Memory B cell (primary cell): ENCODE measurements around the gene APOH.
"Not testable (repeated sequence)": the region's sequence is repeated elsewhere in the genome, so short reads cannot be mapped to it uniquely, and the experiment has no call there.

Source experiments
- ATAC-seq: fragments of 150-1000 bp; cut with Tn5 transposase; 2 replicates; pipeline ENCODE4 v1.10.0; 2021; ENCODE audit warnings: low read depth, mild to moderate bottlenecking, moderate library complexity
- DNase-seq, 2 donors: peaks; one replicate each; pipeline ENCODE4 v3.0.0; 2022; ENCODE audit warnings: low spot score in 2 of 2
- H3K27ac Mint-ChIP-seq: one replicate; pipeline ENCODE4 v1.8.0; 2022; ENCODE audit warnings: mild to moderate bottlenecking, moderate library complexity, mixed read lengths
- H3K27me3 Mint-ChIP-seq: one replicate; pipeline ENCODE4 v1.8.0; 2022; ENCODE audit warnings: mixed read lengths
- H3K36me3 Mint-ChIP-seq: one replicate; pipeline ENCODE4 v1.8.0; 2022; ENCODE audit warnings: mild to moderate bottlenecking, mixed read lengths
- H3K4me1 Mint-ChIP-seq: one replicate; pipeline ENCODE4 v1.8.0; 2022; ENCODE audit warnings: mixed read lengths
- H3K4me3 Mint-ChIP-seq: one replicate; pipeline ENCODE4 v1.8.0; 2022; ENCODE audit warnings: mild to moderate bottlenecking, moderate library complexity, mixed read lengths
- H3K9me3 Mint-ChIP-seq: one replicate; pipeline ENCODE4 v1.8.0; 2022; ENCODE audit warnings: mixed read lengths

Gene APOH

DNA sequence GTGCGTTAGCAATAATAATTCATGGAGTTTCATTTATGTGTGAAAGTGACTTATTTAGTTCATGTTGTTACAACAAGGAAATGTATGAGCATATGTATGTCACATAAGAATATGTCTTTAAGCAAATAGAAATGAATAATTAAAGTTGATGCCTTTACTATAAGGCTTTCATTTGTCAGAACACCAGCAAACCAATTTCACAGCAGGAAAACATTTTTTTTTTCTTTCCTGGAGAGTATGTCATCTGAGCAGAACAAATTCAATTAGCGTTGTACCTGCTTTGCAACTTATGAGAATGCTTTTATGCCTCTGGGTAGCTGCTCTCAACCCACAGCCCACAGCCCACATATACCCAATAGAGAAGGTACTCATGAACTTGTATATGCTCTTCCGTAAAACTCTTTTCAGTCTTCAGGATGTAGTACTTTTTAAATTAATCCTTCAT, 26.3 kb upstream of the APOH start:
- H3K4me3 Mint-ChIP-seq: no peak overlapping the region
- no peaks in the 10 kb centered on the region for H3K4me1 Mint-ChIP-seq
- ATAC-seq (no peak), DNase-seq (no peak)
- H3K27ac Mint-ChIP-seq: no peak overlapping the region
- no peaks in the 10 kb centered on the region for H3K27me3 Mint-ChIP-seq
- H3K9me3 Mint-ChIP-seq: no peaks in the 10 kb centered on the region
- no peaks in the 10 kb centered on the region for H3K36me3 Mint-ChIP-seq

- no peak overlapping the region for H3K4me3 Mint-ChIP-seq
- H3K27me3 Mint-ChIP-seq: no peaks in the 10 kb centered on the region
- no peak overlapping the region for H3K27ac Mint-ChIP-seq
- ATAC-seq (peak; percentile 56), DNase-seq (peak in 1 of 2 donors; percentile 7)
- no peaks in the 10 kb centered on the region for H3K9me3 Mint-ChIP-seq
- no peaks in the 10 kb centered on the region for H3K4me1 Mint-ChIP-seq
- H3K36me3 Mint-ChIP-seq: no peaks in the 10 kb centered on the region
Measured at GRCh38 chr17:66255112-66255511, 25.9 kb upstream of the APOH start.

- not testable (repeated sequence) for H3K4me3 Mint-ChIP-seq, H3K36me3 Mint-ChIP-seq, H3K4me1 Mint-ChIP-seq, ATAC-seq, H3K9me3 Mint-ChIP-seq, H3K27me3 Mint-ChIP-seq, H3K27ac Mint-ChIP-seq, DNase-seq
Measured at GRCh38 chr17:66253458-66253857, 24.2 kb upstream of the APOH start.

DNA sequence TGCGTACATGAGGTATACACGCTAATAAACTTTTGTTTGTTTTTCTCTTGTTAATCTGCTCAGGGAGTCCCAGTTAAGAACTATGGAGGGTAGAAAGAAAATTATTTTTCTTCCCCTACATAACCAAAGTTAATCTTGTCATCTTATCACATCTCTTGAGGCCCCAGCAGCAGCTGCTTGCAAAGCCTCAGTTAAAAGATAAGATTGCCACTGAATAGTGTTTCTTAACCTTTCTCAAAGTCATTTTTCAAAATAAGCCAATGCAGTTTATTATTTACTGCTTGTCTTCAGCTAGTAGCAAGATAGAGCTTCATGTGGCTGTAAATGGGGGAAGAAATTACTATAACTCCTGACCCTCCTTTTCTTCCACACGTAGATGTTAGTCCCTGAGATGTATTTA, 21.5 kb upstream of the APOH start:
- Mint-ChIP-seq H3K36me3 (no peaks in the 10 kb centered on the region), H3K27me3 (no peaks in the 10 kb centered on the region), H3K9me3 (no peaks in the 10 kb centered on the region), H3K27ac (no peak overlapping the region), H3K4me1 (peaks cover 2% of the 10 kb centered on the region), H3K4me3 (no peak overlapping the region)
- no peak for DNase-seq
- no peak for ATAC-seq

DNA sequence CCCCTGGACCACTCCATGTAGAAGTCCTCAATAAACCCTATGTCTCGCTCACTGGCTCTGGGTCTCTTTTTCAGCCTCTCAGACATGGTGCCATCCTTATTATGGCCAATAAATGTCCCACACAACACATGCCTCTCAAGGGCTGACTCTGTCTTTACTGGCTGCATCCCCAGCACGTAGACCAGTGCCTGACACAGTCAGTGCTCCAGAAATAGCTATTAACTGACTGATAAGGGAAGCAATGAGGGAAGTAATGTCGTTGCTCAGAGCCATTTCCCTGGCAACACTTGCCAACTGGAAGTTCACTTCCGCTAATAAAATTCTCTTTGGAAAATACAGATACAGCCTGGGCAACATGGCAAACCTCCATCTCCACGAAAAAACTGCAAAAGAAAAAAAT, 19.1 kb upstream of the APOH start:
- Mint-ChIP-seq H3K27me3 (no peaks in the 10 kb centered on the region), H3K36me3 (no peaks in the 10 kb centered on the region), H3K4me3 (no peak overlapping the region), H3K4me1 (peaks cover 2% of the 10 kb centered on the region), H3K27ac (no peak overlapping the region), H3K9me3 (no peaks in the 10 kb centered on the region)
- DNase-seq: no peak
- no peak for ATAC-seq

- Mint-ChIP-seq H3K27ac (peak overlapping the region; percentile 31), H3K27me3 (peaks cover 2% of the 10 kb centered on the region), H3K4me1 (peaks cover 2% of the 10 kb centered on the region), H3K9me3 (no peaks in the 10 kb centered on the region), H3K4me3 (no peak overlapping the region), H3K36me3 (no peaks in the 10 kb centered on the region)
- no peak for ATAC-seq
- no peak for DNase-seq
Measured at GRCh38 chr17:66241839-66242238, 12.6 kb upstream of the APOH start.

DNA sequence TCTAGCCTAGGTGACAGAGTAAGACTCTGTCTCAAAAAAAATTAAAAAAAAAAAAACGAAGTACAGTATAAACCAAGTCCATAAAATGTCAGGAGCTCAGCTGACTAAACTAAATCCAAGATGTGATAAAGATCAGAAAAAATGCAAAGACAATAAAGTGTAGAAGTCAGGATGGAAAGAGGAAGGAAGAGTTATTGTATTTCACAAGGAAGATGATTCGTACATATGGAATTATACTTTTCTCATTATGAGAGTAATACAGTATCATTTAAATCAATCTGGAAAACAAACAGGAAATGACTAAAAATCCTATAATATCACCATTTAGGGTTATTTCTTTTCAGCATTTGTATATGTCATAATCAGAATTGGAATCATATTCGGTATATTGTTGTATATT, 11.4 kb upstream of the APOH start:
- H3K4me1 Mint-ChIP-seq: no peaks in the 10 kb centered on the region
- H3K27me3 Mint-ChIP-seq: peaks cover 2% of the 10 kb centered on the region
- no peak for DNase-seq
- ATAC-seq: no peak
- no peaks in the 10 kb centered on the region for H3K36me3 Mint-ChIP-seq
- H3K27ac Mint-ChIP-seq: no peak overlapping the region
- no peaks in the 10 kb centered on the region for H3K9me3 Mint-ChIP-seq
- no peak overlapping the region for H3K4me3 Mint-ChIP-seq

DNA sequence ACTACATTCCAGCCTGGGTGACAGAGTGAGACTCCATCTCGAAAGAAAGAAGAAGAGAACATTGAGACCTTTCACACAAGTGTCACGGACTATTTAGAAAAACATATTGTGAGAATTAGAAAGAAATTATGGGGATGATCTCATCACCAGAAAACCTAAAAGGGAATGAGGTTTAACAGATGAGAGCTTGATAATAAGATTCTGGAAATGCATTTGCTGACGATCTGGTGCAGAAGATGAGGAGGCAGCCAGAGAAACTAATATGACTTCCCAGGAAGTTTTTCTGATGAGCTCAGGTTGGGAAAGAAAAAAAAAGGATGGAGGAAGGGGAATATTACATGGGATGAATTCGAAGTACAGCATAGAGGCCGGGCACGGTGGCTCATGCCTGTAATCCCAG, 10.8 kb upstream of the APOH start:
- no peaks in the 10 kb centered on the region for H3K4me1 Mint-ChIP-seq
- ATAC-seq (no peak), DNase-seq (no peak)
- no peaks in the 10 kb centered on the region for H3K36me3 Mint-ChIP-seq
- H3K9me3 Mint-ChIP-seq: no peaks in the 10 kb centered on the region
- no peak overlapping the region for H3K27ac Mint-ChIP-seq
- no peak overlapping the region for H3K4me3 Mint-ChIP-seq
- H3K27me3 Mint-ChIP-seq: peaks cover 2% of the 10 kb centered on the region

DNA sequence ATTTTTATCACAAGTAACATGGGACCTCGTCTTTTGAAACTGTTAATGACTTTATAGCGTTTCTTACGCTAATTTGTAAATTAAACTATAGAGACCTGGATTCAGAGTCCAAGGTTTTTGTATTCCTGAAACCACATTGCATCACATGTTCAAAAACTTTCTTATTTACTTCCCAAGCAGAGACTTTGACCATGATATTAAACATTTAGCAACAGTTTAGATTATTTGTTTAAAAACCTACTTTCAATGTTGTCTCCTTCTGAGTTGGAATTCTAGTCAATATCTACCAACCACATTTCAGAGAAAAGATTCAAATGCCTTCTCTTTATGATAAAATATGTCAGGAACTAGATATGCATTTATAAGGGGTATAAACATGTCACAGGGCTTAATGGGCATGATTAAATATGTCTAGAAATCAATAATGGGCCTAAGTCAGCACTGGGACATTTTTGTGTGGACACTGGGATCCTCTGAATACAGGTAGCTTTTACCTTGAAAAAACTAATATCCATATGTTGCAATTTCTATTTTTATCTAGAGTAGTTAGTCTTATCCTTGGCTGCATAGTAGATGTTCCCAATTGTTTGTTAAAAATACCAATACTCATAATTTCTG, 6.3 kb upstream of the APOH start:
- Mint-ChIP-seq H3K27ac (no peak overlapping the region), H3K27me3 (peaks cover 2% of the 10 kb centered on the region), H3K36me3 (no peaks in the 10 kb centered on the region)

GRCh38 chr17:66234611-66235010, 5.4 kb upstream of the APOH start:
- no peak overlapping the region for H3K4me3 Mint-ChIP-seq
- ATAC-seq (no peak), DNase-seq (no peak)
- H3K27me3 Mint-ChIP-seq: peaks cover 4% of the 10 kb centered on the region
- no peaks in the 10 kb centered on the region for H3K9me3 Mint-ChIP-seq
- H3K36me3 Mint-ChIP-seq: no peaks in the 10 kb centered on the region
- H3K27ac Mint-ChIP-seq: no peak overlapping the region
- H3K4me1 Mint-ChIP-seq: no peaks in the 10 kb centered on the region

More for the DNA sequence above, 6.3 kb upstream of the APOH start:
- ATAC-seq: no peak
- H3K9me3 Mint-ChIP-seq: no peaks in the 10 kb centered on the region
- no peak for DNase-seq
- H3K4me1 Mint-ChIP-seq: no peaks in the 10 kb centered on the region
- no peak overlapping the region for H3K4me3 Mint-ChIP-seq

DNA sequence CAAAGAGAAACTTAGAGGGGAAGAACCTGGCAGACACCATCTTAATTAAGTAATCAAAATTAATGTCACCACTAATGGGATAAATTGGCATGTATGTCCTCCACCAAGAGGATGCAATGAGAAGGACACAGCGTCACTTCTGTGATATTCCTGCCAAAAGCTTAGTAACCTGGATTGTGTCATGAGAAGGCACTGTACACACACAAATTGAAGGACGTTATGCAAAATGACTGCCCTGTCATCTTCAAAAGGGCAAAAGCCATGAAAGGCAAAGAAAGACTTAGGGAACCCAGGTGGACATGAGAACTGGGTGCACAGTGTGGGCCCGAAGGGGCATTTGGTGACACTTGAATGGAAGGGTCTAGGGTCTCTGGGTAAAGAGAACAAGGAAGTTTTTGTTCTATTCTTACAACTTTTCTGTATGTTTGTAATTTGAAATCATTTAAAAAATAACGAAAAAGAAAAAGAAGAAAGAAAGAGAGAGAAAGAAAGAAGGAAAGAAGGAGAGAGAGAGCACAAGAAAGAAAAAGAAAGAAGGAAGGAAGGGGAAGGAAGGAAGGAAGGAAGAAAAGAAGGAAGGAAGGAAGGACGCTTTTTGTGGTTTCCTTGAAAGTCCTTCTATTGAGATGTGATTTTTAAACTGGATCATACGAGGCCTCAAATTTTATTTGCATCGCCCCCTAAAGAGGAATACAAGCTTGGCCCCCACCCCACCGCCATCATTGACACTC, 4.0 kb upstream of the APOH start:
- Mint-ChIP-seq H3K4me3 (no peak overlapping the region), H3K36me3 (no peaks in the 10 kb centered on the region), H3K27me3 (peaks cover 4% of the 10 kb centered on the region), H3K9me3 (no peaks in the 10 kb centered on the region), H3K4me1 (no peaks in the 10 kb centered on the region), H3K27ac (no peak overlapping the region)
- ATAC-seq (no peak), DNase-seq (no peak)

GRCh38 chr17:66230922-66231591, 1.8 kb upstream of the APOH start:
- Mint-ChIP-seq H3K9me3 (no peaks in the 10 kb centered on the region), H3K4me3 (no peak overlapping the region), H3K36me3 (no peaks in the 10 kb centered on the region), H3K27me3 (peaks cover 3% of the 10 kb centered on the region), H3K27ac (no peak overlapping the region), H3K4me1 (no peaks in the 10 kb centered on the region)
- no peak for DNase-seq
- ATAC-seq: no peak

- no peaks in the 10 kb centered on the region for H3K4me1 Mint-ChIP-seq
- H3K36me3 Mint-ChIP-seq: no peaks in the 10 kb centered on the region
- H3K27ac Mint-ChIP-seq: no peak overlapping the region
- peaks cover 6% of the 10 kb centered on the region for H3K27me3 Mint-ChIP-seq
- no peaks in the 10 kb centered on the region for H3K9me3 Mint-ChIP-seq
- ATAC-seq (no peak), DNase-seq (no peak)
- no peak overlapping the region for H3K4me3 Mint-ChIP-seq
Measured at GRCh38 chr17:66229783-66230538, 746 bp upstream of the APOH start.
